Measurements from ENCODE around the gene OTULIN.

OTULIN gene

DNA sequence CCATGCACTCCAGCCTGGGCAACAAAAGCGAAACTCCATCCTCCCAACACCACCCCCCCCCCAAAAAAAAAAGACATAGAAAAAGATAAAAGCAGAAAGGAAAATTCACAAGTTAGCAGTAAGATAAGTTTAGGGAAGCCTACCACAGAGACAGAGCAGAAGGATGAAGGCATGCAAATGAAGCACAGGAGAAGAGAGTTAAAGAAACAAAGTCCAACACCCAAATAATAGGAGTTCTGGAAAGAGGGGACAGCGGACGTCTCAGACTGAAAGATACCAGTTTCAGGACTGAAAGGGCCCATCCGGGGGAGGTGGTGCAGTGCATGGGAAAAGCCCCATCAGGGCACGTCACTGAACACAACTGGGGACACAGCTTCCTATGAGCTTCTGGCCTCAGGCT lies 54.3 kb downstream of the OTULIN start:
- no peak for DNase-seq

DNA sequence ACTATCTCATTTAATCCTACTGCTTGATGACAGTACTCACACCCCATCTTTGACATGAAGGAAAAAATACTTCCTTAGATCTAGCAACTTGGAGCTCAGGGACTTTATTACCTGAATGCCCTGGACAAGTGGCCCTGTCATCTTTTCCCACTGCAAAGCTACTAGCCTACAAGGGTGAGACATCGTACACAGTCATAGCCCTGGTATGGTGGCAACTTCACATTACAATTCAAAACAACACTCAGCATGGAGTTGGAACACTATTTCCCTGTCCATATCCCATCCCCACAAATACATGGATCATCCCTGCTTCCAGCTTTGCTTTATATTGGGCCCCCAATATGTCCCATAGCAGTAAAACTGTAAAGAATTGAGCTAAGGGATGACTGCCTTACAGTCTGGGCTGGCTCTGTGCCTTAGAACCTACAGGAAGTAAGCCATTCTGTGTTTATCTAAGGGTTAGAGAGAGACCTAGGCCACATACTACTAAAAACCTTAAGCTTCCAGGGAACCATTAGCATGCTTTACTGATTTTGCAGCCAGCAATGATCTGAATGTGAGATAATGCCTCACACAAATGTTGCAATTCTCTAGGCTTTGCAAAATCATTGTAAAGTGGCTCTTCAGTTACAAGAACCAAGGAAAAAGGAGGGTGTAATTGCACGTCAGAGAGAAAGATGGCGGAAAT lies 55.9 kb downstream of the OTULIN start:
- DNase-seq = no peak

DNA sequence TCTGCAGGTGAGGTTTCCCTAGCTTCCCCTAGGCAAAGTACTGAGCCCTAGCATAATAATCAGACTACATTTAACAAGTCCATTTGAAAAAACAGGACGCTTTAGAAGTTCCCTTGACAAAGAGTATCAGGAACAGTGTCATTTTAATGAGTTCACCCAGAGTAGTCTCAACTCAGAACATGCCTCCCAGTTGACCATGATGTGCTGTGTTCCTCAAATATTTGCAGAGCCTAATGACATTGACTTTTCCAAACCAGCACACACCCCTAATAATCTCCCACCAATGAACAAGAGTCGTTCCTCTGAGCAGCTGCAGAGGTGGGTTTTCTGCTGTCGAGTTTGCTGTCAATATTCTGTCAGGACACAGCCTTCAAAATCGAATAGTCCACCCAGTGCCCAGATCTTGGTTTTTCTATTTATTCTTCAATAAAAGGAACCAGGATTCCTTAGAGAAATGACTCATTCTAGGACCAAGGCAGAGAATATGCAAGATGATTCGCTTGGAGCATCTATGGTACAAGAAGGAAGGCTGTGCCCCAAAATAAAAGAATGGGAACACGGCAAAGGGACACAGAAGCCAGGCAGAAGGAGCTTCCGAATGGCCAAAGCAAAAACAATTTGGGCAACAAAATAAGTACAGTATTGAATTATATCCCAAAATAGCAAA lies 57.6 kb downstream of the OTULIN start:
- DNase-seq = no peak

DNA sequence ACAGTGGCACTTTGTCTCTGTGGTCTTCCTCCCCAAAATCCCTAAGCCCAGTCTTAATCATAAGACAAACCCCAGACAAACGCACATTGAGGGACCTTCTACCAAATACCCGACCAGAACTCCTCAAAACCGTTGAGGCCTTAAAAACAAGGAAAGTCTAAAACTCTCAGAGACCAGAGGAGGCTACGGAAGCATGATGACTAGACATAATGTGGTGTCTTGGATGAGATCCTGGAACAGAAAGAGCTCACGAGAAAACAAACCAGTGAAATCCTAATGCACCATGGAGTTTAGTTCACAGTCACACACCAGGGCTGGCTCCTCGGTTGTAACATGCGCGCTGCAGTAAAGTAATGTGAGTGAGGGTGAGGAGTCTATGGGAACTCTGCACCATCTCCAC lies 58.4 kb downstream of the OTULIN start:
- no peak for DNase-seq

DNA sequence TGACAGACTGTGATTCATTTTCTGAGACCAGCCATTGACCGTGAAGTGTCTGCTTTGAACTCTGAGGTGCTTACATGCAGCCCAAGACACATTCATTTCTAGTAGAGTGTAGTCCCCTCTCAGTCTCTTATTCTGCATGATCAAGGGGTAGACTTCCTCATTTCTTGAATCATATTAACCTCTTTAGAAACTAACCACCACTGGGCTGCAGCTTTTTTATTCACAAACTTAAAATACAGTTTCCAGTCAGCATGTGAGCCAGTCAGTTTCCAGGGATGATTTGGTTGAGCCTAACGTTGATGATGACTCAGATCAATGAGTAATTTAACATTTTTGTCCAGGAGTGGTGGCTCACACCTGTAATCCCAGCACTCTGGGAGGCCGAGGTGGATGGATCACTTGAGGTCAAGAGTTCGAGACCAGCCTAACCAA lies 59.2 kb downstream of the OTULIN start:
- DNase-seq = no peak

DNA sequence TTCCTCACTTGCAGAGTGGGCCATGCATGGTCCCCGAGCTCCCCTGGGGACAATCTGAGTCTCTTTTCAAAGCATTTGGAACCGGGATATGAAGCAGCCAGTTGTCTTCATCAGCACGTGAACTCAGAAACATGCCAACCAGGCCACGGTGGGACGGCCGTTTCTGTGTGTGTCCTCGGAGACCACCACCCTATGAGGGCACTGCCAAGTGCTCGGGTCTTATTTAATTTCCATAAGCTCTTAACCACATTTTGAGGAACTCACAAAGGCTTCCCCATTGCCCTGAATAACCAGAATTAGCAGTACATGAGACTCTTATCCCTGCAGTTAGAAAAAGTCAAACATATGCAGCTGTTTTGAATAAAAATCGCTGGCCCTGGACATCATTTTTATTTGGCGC lies 60.1 kb downstream of the OTULIN start:
- peak in 1 of 56 donors; percentile 19 for DNase-seq

DNA sequence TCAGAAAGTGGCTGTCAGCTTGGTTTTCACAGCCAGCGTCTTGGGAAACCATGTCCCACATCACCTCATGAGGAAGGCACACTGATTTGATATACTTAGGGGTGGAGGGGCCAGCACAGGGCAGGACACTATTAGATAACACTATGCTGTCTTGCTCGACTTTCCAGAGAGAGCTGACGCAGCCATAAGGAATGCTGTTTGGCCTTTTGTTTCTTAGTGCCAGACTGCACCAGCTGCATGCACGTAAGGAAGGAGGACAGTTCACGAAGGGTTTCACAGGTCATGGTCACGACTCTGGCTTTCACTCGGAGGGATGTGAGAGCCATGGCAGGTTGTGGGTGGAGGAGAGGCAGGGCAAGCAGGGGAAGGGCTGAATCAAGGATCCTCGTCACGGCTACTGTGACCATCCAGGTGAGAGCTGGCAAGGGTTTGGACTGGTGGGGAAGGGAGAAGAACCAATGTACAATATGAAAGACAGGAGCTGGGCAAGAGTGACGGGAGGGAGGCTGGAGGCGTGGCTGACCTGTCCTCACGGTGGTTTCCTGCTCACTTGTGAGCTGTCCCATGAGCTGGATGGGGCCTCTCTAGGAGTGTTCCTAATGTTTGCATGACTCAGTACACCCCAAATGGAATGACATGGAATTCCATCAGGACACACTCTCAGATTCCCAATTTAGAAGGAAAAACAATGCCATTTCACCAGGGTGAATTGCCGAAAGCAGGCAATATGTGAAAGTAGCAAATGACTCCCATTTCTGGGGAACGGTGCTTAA lies 61.7 kb downstream of the OTULIN start:
- no peak for DNase-seq

DNA sequence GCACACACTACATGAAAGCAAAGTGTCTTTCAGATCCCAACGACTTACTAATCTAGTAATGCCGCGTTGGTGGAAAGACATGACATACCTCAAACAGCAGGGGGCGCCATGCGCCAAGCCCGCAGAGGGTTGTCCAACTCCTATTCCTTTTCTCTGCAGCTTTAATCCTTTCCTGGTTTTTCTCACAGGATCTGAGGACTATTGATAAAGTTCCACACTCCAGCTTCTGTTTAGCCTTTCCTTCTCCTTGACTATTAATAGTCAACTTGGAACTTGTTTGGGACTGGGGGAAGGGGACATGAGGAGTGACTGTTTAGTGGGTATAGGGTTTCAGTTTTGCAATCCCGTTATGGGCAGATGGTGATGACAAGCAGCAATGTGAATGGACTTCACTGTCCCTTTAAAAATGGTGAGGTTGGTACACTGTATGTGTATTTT lies 62.9 kb downstream of the OTULIN start:
- peak in 55 of 56 donors; percentile 11 to 91 (median 70) for DNase-seq

DNA sequence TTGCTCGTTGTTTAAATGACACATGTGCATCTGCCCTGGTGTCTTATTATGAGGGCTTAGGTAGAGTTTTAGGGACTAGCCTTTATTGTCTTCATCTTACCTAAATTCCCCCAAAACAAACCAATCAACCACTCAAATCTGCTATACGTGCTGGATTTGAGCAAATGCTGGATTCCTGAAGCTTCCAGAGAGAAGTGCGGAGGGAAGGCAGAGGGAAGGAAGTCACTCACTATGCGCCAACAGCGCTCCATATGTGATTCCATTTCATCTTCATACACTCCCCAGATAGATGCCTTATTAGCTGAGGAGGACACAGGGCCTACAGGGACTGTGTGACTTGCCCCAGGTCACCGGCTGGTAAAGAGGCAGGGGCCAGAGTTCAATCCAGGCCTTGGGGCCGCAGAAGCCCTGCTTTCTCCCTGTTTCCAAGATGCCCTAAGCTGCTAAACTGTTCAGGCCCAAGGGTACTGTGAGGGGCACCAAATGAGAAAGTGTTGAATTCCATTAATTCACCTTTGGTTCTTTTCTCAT lies 63.5 kb downstream of the OTULIN start:
- peak in 2 of 56 donors; percentile 56 to 57 for DNase-seq

DNA sequence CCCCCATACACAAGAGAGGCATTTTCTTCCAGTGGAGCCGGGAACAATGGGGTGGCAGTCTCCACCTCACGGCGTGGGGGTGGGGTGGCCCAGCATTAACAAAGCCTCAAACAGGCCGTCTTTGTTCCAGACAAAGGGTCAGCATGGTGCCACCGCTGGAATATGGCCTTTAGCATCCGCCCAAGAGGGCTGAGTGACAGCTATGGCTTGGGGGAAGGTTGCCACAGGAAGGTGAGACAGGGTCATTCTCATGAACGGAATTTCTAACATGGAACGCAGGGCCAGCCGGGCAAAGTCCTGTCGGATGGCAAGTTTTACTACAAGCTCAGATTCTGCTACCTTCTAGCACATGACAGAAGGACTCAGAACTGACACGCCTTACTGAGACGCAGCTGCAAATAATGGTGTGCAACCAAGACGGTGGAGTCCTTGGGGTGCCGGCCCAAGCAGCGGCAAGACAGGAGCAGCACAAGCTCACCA lies 64.0 kb downstream of the OTULIN start:
- peak in 54 of 56 donors; percentile 17 to 89 (median 68) for DNase-seq

DNA sequence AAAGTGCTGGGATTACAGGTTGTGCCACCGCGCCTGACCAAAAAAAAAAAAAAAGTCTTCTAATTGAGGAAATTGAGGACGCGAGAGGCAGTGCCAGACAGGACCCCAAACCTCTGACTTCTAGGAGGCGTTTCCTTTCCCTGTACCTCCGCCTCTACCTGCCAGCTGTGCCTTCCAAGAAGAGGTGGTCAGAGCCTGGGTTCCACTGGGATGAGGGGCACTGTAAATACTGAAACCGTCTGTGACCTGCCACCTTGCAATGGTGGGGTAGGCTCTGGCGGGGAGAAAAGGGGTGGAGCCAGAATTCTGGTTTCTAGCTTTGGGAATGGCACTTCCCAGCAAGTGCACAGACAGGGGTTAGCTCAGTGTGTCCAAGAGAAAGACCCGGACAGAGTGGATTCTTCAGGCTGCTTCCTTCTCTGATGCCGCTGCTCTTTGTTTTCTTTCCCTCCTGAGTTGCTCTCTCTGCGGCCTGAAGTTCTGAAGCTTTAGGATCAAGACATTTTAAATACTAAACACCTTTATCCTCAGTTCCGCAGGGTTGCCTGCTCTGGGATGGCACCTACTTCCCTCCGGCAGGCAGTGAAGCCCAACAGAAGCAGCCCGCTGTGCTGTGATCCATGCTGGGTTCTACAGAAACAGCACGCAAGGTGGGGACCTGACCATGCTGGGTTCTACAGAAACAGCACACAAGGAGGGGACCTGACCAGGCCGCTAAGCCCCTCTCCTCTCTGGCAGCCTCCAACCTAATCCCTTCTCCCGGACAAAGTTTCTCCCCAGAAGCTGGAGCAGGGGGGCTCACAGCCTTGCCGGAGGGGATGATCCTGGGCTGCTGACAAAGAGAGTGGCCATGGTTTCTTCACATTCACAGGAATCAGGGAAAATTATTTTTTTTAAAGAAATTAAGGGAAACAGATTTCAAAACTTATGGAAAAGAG lies 65.2 kb downstream of the OTULIN start:
- DNase-seq = no peak

DNA sequence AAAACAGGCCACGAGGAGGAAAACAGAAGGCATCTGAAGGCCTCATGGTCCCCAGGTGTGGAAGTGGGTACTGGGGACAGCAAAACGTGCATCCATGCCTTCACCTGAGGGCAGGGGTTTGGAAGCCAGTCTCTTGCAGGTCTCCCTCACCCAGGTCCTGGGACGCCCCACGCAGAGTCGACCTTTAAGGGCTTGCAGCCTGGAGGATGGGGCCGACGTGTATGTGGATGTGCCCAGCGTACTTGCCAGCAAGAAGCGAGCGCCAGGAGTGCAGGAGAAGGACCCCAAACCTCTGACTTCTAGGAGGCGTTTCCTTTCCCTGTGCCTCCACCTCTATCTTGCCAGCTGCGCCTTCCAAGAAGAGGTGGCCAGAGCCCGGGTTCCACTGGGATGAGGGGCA lies 65.9 kb downstream of the OTULIN start:
- no peak for DNase-seq

DNA sequence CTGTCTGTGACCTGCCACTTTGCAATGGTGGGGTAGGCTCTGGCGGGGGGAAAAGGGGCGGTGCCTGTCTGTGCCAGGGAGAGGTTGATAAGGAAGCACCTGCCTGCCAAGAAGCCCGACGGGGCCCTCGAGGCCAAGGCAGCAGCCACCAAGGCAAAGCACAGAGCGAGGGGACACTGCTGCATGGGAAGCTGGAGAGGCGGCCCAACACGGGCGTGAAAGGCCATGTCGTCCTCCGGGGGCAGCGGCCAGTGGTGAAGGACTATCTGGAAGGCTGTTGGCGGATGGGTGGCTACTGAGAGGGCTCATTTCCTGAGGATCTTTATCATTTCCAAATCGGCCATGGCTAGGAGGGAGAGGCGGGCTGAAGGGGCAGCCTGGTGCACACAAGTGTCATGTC lies 66.4 kb downstream of the OTULIN start:
- no peak for DNase-seq

DNA sequence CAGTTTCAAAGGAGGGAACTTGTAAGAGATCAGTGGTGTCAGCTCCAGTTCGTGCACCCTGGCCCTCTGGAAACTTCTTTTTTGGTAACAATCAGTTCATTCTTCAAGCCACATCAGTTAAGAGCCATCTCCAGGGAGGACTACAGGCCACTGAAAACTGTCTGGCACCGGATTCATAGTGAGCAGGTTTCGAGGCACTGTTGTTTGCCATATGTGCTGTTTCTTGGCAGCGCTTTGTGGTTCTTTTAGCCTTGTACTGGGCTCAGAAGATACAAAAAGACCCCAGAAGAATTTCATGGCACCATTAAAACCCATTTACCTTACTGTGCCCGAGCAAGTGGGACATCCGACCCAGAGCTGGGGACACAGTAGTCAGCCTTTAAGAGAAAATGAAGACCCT lies 68.5 kb downstream of the OTULIN start:
- no peak for DNase-seq

DNA sequence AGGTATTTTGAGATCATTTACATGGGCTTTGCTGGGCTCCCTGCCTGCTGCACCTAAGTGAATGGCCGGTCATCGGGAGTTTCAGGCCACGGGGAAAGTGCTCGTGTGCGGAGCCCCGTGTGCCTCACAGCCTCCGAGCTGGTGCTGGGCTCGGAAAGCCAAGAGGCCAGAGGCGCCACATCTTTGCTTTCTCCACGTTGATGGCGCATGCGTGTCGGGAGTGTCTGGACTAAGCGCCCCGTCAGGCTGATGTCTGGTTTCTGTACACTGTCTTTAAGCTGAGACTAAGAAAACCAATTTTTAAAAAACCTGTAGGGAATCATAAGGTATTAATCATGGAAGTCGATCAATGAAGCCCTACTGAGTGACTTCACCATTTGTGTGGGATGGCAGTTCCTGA lies 69.1 kb downstream of the OTULIN start:
- DNase-seq = no peak

DNA sequence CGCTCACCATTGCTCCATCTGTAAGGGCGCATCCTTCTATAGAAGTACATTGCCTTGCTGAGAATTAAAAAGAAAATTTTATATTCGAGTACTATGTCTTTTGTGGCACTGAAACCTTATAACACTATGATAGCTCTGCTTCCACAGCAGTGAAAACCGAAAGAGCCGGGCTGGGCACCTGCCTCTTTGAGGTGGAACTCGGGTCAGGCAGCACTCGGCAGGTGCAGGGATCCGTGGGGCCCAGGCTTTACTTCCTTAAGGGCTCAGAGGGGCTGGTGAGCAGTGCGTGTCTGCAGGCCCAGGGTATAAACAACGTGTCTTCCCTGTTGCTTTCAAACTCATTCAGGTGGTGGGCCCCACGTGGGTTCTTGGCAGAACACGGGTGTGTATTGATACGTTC lies 69.9 kb downstream of the OTULIN start:
- DNase-seq = no peak

DNA sequence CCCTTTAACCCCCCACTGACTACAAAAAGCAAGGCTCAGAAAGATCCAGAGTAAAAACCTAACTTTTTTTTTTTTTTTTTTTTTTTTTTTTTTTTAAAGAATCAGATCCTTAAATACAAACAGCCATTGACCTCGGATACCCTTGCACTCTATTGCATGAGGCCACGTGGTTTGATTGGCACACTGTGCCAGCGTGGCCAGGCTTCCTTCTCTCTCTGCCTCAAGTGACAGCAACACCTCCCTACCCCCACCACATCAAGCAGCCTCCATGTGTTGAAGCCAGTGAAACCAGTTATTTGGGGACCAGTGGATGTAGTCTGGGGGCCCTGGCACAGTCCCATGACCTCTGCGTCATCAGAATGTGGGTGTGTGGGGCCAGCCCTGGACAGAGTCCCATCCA lies 71.4 kb downstream of the OTULIN start:
- DNase-seq = peak in 1 of 56 donors; percentile 26

DNA sequence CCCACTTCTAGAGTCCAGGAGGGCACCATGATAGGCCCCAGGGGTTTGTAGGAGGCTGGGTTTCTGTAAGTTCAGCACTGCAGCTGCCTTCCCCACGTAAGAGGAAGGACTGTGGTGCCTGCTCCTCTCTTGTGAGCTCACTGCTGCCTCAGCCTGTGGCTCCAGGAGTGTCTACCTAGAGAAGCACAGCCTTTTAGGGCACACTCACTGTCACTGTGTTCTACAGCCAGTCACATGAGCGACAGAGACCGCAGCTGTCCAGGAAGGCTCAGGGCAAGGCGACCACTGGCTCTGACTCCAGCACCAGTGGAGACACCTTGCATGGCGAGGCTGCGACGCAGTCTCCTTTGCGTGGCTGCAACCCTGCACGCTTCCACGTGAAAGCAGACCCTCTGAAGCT lies 72.8 kb downstream of the OTULIN start:
- no peak for DNase-seq

DNA sequence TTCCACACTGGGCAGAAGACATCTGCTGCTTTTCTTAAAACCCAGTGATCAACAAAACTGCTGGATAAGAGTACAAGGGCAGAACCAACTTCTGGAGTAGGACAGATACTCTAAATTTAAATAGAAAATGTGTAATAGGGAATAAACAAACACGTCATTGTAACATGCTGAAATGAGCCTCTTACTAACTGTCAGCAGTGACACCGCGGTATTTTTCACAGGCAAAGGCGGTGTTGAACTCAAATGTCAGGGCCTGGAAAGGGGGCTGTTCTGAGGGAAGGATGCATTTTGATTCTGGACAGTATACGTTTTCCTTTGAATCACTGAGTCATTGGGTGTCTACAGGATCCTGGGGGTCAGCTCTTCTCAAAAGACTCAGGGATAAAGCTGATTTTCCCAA lies 73.5 kb downstream of the OTULIN start:
- DNase-seq = no peak

DNA sequence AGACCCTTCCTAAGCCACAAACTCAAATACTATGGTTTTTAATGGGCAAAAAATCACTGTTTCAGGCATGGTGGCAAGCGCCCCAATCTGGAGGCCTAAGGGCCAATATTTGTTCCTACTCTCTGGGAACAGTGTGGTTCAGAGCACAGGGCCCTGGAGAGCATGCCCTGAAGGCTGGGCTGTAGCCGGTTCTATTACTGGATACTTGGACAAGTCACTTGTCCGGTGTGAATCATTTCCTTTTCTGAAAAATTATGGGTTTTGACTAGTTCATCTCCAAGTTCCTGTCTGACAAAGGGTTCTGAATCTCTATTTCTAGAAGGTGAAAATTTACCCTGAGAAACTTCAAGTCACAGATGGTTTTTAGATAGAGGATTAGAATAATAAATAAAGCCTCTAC lies 75.0 kb downstream of the OTULIN start:
- no peak for DNase-seq

DNA sequence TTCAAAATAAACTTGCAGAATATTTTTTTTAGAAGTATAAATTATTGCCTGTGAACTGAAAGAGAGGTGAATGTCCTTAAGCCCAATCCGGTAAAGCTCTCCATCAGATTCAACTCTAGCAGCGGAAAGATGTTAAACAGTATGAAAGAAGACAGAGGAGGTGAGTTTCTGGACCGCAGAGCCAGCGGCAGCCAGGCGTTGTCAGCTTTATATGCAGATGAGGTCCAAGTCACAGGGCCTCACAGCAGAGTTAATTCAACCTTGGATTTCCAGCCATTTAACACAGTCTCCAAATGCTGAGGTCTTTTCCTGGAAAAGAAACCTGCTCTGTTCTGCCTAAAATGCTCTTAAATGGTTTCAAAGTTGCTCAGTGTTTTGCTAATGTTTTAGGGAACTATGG lies 75.5 kb downstream of the OTULIN start:
- no peak for DNase-seq
